Spinal cord (tissue), 10 donors: ENCODE results near the gene GAS2. TPM values are rescaled to one million over a fixed set of nuclear protein-coding genes. Genes with fewer than 3 reads are reported as not detected.

Source experiments
- DNase-seq, 6 donors: peaks; one replicate each; pipeline versions ENCODE4 v3.0.0 to v3.0.0-alpha.2; 2013 to 2015; ENCODE audit warnings: low spot score in 6 of 6, low read depth in 4 of 6
- H3K27ac ChIP-seq: one replicate; pipeline ENCODE4 v1.5.1; 2013; ENCODE audit warnings: low read depth, low read length, control low read depth
- H3K27me3 ChIP-seq: one replicate; pipeline ENCODE4 v1.6.1; 2013; ENCODE audit warnings: low read length; ENCODE audit not compliant: control insufficient read depth, insufficient read depth
- H3K36me3 ChIP-seq: one replicate; pipeline ENCODE4 v1.6.1; 2013; ENCODE audit warnings: low read length; ENCODE audit not compliant: control insufficient read depth, insufficient read depth
- H3K4me1 ChIP-seq: one replicate; pipeline ENCODE4 v1.6.1; 2013; ENCODE audit warnings: low read length; ENCODE audit not compliant: control insufficient read depth, insufficient read depth
- H3K4me3 ChIP-seq: one replicate; pipeline ENCODE4 v1.5.1; 2013; ENCODE audit warnings: low read depth, low read length, control low read depth
- H3K9me3 ChIP-seq: one replicate; pipeline ENCODE4 v1.6.1; 2013; ENCODE audit warnings: low read length; ENCODE audit not compliant: control insufficient read depth, insufficient read depth
- WGBS: methylation state at CpG from one replicate; pipeline ENCODE4 v1.1.5; 2013; ENCODE audit warnings: missing lambda C conversion rate; ENCODE audit not compliant: insufficient coverage; 5-methylcytosine and 5-hydroxymethylcytosine counted together
- polyA plus RNA-seq, 2 donors: library from polyadenylated mRNA; unstranded; fragments of 120-200 nt; gene quantifications; one replicate each; pipeline ENCODE4 v1.2.1, GENCODE V29; 2013; ENCODE audit not compliant: insufficient read length in 2 of 2
- total RNA-seq, 2 donors: library from RNA; depleted of rRNA in 1 of 2; stranded (reverse); fragments of 120-200 nt in 1 of 2; fragments of >200 nt in 1 of 2; gene quantifications; one replicate each; pipeline versions ENCODE4 v1.2.3 to v1.2.4, GENCODE V29; 2013 to 2014
- donor health status: healthy.

The GAS2 gene
- total and polyA plus RNA-seq, 4 donors = 3.3 to 52.4 (median 19.0) TPM

- no peaks in the 10 kb centered on the region for H3K9me3 ChIP-seq
- no CpG with 5 or more reads among the region's 1 CpG for WGBS
- no peak for DNase-seq
Observed at GRCh38 chr11:22690257-22690656, 23.8 kb downstream of the GAS2 start.

GRCh38 chr11:22690871-22691270, 24.5 kb downstream of the GAS2 start:
- Histone ChIP-seq H3K4me3 (no peak overlapping the region), H3K27ac (no peak overlapping the region), H3K27me3 (no peaks in the 10 kb centered on the region), H3K9me3 (no peaks in the 10 kb centered on the region), H3K36me3 (no peaks in the 10 kb centered on the region), H3K4me1 (no peaks in the 10 kb centered on the region)
- no peak for DNase-seq
- 43% methylated on average over 2 of the region's 4 CpGs for WGBS

More at GRCh38 chr11:22690257-22690656, 23.8 kb downstream of the GAS2 start:
- Histone ChIP-seq H3K4me1 (no peaks in the 10 kb centered on the region), H3K4me3 (no peak overlapping the region), H3K27ac (no peak overlapping the region), H3K36me3 (no peaks in the 10 kb centered on the region), H3K27me3 (no peaks in the 10 kb centered on the region)

GRCh38 chr11:22699388-22699787, 33.0 kb downstream of the GAS2 start:
- Histone ChIP-seq H3K4me3 (no peak overlapping the region), H3K27ac (no peak overlapping the region), H3K36me3 (no peaks in the 10 kb centered on the region), H3K9me3 (no peaks in the 10 kb centered on the region), H3K4me1 (no peaks in the 10 kb centered on the region), H3K27me3 (no peaks in the 10 kb centered on the region)
- no peak for DNase-seq
- WGBS = no CpG with 5 or more reads among the region's 1 CpG

- Histone ChIP-seq H3K9me3 (no peaks in the 10 kb centered on the region), H3K36me3 (no peaks in the 10 kb centered on the region), H3K27ac (no peak overlapping the region), H3K4me3 (no peak overlapping the region), H3K27me3 (no peaks in the 10 kb centered on the region), H3K4me1 (no peaks in the 10 kb centered on the region)
- DNase-seq = no peak
Observed at GRCh38 chr11:22702031-22702430, 35.6 kb downstream of the GAS2 start.

- H3K36me3 ChIP-seq = no peaks in the 10 kb centered on the region
- H3K4me3 ChIP-seq = no peak overlapping the region
- no peaks in the 10 kb centered on the region for H3K9me3 ChIP-seq
- WGBS = no CpG with 5 or more reads among the region's 3 CpGs
- H3K27ac ChIP-seq = peak overlapping the region; percentile 7
- H3K4me1 ChIP-seq = no peaks in the 10 kb centered on the region
- peak in 3 of 6 donors; percentile 14 to 78 (median 66) for DNase-seq
- no peaks in the 10 kb centered on the region for H3K27me3 ChIP-seq
Observed at GRCh38 chr11:22703040-22703439, 36.6 kb downstream of the GAS2 start.

- Histone ChIP-seq H3K27ac (peak overlapping the region; percentile 7), H3K36me3 (no peaks in the 10 kb centered on the region), H3K27me3 (no peaks in the 10 kb centered on the region), H3K4me3 (no peak overlapping the region), H3K4me1 (no peaks in the 10 kb centered on the region), H3K9me3 (no peaks in the 10 kb centered on the region)
- peak in 3 of 6 donors; percentile 2 to 75 (median 54) for DNase-seq
- no CpG with 5 or more reads among the region's 2 CpGs for WGBS
Observed at GRCh38 chr11:22703591-22703990, 37.2 kb downstream of the GAS2 start.

GRCh38 chr11:22707119-22707899, 40.9 kb downstream of the GAS2 start:
- Histone ChIP-seq H3K9me3 (no peaks in the 10 kb centered on the region), H3K27me3 (no peaks in the 10 kb centered on the region), H3K4me1 (no peaks in the 10 kb centered on the region), H3K27ac (no peak overlapping the region), H3K36me3 (no peaks in the 10 kb centered on the region), H3K4me3 (no peak overlapping the region)
- DNase-seq = no peak
- 100% methylated on average over 1 of the region's 3 CpGs for WGBS

- H3K4me1 ChIP-seq = no peaks in the 10 kb centered on the region
- no peaks in the 10 kb centered on the region for H3K36me3 ChIP-seq
- peaks cover 3% of the 10 kb centered on the region for H3K9me3 ChIP-seq
- 64% methylated on average over 3 of the region's 3 CpGs for WGBS
- H3K27ac ChIP-seq = peak overlapping the region; percentile 67
- DNase-seq = no peak
- H3K27me3 ChIP-seq = no peaks in the 10 kb centered on the region
- H3K4me3 ChIP-seq = no peak overlapping the region
Observed at GRCh38 chr11:22711071-22711770, 44.8 kb downstream of the GAS2 start.

- DNase-seq = no peak
- no peaks in the 10 kb centered on the region for H3K4me1 ChIP-seq
- H3K27me3 ChIP-seq = no peaks in the 10 kb centered on the region
- H3K27ac ChIP-seq = peak overlapping the region; percentile 67
- 82% methylated on average over 1 of the region's 1 CpG for WGBS
- peaks cover 4% of the 10 kb centered on the region for H3K9me3 ChIP-seq
- H3K4me3 ChIP-seq = no peak overlapping the region
- no peaks in the 10 kb centered on the region for H3K36me3 ChIP-seq
Observed at GRCh38 chr11:22711880-22712279, 45.5 kb downstream of the GAS2 start.

- H3K9me3 ChIP-seq = peaks cover 4% of the 10 kb centered on the region
- H3K27me3 ChIP-seq = no peaks in the 10 kb centered on the region
- H3K36me3 ChIP-seq = no peaks in the 10 kb centered on the region
- H3K4me1 ChIP-seq = no peaks in the 10 kb centered on the region
- WGBS = no CpG with 5 or more reads among the region's 1 CpG
- H3K4me3 ChIP-seq = no peak overlapping the region
- no peak for DNase-seq
- H3K27ac ChIP-seq = no peak overlapping the region
Observed at GRCh38 chr11:22713336-22713735, 46.9 kb downstream of the GAS2 start.
